ENCODE results near the gene PDPK1.
A peak's percentile ranks its signal among the peaks of the same experiment; 100 is the strongest.

The PDPK1 gene

DNA sequence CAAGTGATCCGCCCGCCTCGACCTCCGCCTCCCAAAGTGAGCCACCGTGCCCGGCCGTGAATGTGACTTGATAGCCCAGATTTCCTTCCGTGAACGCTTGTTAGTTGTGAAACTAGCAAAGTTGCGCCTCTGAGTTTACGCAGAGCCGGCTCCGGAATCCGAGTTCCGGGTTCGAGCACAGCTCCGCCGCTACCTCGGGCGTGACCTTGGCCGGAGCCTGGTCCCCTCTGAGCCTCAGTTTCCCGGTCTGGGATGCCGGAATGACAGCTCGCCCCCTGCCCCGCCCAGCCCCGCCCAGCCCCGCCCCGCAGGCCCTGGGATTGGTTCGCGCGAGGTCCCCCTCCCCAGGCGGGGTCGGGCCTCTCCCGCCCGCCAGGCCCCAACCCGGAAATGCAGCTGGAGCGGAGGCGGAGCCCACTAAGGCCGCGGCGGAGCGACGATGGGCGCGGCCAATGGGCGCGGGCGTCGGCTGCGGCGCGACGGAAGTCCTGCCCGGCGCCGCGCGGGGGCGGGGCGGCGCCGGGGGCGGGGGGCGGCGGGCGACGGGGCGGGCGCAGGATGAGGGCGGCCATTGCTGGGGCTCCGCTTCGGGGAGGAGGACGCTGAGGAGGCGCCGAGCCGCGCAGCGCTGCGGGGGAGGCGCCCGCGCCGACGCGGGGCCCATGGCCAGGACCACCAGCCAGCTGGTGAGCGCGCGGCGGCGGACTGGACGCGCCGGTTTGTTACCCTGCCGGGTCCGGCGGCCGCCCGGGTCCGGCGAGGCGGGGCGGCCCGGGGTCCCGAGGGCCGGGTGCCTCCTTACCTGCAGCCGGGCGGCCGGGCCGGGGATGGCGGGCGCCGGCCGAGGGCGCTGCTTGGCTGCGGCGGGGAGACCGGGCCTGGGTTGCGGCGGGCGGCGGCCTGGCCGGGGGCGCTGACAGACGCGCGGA lies at the start of gene PDPK1:
TSS of gene PDPK1 (plus strand) at position 571 of the 929 bp plus-strand sequence. CDS start at position 663, 92 bp downstream.
- DNase-seq, result peak; percentile 94 to 97

DNA sequence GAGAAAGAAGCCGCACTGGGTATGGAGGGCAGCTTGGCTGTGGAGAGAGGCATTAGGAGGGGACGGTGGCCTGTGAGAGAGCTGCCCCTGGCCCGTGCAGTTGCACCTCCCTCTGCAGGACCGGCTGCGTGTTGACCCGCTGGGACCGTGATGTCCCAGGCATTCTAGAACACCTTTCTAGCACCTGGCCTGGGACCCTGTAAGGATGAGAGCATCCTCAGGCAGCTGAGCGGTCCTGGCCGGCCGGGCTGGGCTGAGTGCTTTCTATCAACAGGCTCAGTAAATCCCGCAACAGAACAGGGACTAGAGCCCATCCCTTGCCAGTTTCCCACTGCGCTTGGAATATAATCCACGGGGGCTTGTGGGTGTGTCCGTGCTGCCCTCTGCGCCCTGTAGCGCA lies 48.2 kb upstream of the PDPK1 start:
- no peak for DNase-seq

DNA sequence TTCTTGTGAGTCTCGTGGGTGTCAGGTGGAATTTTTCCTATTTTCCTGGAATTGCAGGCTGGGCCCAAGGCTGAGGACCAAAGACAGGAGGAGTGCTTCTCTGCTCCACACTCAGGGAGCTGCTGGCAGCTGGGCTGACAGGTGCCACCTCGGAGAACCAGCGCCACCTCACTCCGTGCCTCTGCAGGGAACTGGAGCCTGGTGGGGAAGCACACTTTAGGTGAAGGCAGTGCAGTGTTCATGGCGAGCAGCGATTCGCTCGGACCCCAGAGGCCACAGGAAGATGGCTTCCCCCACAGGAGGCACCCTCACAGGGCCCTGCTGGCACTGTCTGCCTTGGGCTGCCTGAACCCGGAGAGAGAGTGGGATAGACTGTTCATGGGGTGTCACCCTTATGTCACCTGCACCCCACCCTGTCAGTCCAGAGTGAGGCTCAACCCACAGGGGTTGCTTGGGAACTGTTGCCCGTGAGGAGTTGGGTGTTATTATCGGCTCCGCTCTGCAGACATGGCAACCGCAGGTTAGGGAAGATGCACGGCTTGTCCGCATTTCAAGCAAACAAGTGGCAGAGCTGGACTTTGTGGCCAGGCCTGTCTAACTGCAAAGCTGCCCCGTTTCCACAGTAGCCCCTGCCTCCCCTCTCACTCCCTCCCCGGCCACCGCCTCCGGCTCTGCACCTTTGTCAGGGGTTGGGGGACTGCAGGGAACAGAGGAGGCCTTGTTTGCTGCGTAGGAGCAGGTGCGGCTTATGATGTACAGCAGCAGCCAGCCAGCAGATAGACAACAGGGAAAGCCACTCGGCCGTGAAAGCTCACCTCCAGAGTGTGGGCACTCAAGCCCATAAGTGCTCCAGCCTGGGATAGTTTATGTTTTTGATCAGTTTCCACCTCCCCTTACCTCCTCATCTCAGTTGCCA lies 47.4 kb upstream of the PDPK1 start:
- no peak for DNase-seq

DNA sequence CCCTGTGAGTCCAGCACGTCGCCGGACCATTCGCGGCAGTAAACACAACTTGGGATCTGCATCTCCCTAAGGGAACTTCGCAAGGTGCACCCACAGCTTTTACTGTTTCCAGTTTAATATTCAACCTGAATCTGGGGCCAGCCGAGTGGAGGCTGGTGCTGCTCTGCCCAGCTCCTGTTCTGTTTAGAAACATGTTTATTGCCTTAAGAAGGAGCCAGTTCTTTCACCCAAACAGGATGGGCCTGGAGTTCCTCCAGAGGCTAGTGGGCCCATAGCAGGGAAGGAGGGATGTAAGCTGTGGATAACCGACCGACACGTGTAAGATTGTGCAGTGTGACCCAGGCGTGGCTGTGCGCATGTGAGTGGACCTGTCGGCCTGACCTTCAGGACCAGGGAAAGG lies 45.5 kb upstream of the PDPK1 start:
- DNase-seq, result no peak

DNA sequence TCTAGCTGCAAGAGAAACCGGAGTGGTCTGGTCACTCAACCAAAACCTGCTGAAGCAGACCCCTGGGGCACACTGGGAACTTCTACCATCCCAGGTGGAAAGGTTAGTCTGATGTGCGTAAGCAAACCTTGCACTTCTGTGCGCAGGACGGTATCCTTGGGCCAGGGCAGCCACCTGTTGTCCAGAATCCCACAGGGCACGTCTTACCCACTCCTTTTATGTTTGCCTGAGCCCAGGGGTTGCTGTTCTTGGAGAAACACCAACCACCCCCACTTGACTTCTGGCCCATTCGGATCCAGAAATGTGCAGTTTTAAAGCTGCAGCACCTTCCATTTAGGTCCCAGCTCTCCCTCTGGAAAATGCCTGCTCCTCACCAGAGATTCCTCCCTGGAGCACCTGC lies 44.2 kb upstream of the PDPK1 start:
- no peak for DNase-seq

DNA sequence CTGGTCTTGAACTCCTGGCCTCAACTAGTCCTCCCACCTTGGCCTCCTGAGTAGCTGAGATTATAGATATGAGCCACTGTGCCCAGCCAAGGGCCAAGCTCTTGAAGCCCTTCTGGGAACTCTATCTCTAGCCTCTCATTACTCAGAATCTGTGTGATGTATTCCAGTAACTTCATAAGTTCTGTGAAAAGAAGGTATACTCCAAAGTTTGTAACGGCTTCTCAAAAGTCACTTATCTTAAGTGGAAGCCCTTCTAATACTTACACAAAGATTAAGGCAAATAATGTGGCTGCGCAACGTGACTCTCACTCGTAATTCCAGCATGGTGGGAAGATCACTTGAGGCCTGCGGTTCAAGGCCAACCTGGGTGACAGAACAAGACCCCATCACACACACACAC lies 43.2 kb upstream of the PDPK1 start:
- DNase-seq, result no peak

DNA sequence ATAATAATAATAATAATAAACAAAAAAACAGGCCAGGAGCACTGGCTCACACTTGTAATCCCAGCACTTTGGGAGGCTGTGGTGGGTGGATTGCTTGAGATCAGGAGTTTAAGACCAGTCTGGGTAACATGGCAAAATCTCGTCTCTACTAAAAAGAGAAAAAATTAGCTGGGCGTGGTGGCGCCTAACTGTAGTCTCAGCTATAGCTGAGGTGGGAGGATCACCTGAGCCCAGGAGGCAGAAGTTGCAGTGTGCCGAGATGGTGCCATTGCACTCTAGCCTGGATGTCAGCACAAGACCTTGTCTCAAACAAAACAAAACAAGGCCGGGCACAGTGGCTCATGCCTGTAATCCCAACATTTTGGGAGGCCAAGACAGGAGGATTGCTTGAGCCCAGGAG lies 42.8 kb upstream of the PDPK1 start:
- DNase-seq, result no peak

DNA sequence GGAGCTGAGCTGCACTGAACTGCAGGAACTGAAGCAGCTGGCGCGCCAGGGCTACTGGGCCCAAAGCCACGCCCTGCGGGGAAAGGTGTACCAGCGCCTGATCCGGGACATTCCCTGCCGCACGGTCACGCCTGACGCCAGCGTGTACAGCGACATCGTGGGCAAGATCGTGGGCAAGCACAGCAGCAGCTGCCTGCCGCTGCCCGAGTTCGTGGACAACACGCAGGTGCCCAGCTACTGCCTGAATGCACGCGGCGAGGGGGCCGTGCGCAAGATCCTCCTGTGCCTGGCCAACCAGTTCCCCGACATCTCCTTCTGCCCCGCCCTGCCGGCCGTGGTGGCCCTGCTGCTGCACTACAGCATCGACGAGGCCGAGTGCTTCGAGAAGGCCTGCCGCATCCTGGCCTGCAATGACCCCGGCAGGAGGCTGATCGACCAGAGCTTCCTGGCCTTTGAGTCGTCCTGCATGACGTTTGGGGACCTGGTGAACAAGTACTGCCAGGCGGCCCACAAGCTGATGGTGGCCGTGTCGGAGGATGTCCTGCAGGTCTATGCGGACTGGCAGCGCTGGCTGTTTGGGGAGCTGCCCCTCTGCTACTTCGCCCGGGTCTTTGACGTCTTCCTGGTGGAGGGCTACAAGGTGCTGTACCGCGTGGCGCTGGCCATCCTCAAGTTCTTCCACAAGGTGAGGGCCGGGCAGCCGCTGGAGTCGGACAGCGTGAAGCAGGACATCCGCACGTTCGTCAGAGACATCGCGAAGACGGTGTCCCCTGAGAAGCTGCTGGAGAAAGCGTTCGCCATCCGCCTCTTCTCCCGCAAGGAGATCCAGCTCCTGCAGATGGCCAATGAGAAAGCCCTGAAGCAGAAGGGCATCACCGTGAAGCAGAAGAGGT lies 41.4 kb upstream of the PDPK1 start:
- DNase-seq, result no peak

DNA sequence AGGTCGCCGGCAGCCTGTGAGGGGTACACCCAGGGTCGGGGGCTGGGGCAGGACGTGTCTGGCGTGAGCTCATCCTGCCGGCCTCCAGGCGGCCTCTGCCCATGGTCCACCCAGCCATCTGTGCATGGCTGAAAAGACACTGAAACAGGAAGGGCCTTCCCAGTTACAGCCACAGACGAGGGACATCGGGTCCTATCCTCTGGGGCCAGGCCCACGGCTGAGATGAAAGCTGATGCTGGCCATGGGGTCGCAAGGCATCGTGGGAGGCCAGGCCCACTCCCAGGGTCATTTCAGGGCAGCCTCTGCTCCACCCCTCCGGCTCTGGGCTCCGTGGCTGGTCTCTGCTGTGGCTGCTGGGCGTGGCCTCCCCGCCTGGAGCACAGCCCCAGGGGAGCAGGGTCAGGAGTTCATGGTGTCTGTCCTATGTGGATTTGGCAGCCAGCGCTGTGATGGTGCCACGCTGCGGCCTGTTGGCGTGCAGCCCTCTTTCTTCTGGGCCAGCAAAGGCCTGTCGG lies 40.6 kb upstream of the PDPK1 start:
- no peak for DNase-seq

DNA sequence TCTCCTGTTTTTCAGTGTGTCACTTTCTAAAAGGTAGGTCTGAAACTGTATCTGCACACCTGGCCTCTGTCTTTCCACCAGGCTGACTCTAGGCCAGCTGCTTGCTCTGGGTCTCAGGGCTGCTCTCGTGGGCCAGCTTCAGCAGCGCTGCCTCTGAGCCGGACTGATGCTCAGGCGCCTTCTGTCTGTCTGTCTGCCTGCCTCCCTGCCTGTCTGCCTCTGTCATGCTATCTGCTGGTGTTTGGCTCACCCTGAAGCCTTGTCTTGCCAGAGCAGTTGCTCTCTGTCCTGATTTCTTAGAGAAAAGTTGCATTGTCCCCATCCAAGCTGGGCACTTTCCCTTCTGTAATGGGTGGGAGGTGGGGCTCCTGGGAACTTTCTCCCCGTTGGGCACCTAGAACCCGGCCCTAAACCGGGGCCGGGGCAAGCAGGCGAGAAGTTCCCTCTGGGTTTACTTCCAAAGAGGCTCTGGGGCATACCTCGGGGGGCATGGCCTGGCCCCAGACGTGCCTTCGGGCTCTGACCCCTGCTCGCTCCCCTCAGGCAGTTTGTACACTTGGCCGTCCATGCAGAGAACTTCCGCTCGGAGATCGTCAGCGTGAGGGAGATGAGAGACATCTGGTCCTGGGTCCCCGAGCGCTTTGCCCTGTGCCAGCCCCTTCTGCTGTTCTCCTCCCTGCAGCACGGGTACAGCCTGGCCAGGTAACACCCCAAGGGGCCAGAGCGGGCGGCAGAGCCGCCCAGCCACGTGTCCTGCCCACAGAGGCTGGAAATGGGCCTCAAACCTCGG lies 39.9 kb upstream of the PDPK1 start:
- no peak for DNase-seq

DNA sequence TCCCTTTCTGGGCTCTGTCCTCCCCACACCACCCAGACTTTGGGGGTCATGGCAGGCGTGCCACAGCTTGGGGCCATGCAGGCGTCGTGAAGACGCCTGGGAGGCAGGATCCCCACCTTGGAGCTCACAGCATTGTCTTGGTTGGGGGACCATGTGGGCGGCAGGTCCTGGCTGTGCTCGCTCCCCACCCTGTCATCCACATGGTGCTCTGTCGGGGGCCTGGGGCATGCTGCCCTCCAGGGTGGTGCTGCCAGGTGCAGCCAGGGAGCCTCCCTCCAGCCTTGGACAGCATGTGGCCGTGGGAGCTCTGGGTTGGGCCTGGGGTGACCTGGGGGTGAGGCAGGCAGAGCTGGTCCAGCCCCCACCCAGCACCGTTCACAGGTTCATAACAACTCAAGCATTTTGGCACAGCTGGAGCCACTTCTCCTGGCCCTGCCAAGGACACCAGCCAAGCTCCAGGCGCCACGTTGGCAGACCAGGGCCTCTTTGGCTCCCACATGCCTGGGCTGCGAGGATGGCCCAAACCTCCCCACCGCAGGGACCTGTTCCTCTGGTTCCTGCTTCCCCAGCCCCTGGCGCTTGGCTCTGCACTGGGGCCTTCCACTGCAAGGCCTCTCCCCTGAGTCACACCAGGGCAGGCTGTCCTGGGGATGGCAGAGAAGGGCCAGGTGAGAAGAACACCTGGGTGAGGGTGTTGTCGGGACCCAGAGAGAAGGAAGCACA lies 39.1 kb upstream of the PDPK1 start:
- DNase-seq, result no peak

DNA sequence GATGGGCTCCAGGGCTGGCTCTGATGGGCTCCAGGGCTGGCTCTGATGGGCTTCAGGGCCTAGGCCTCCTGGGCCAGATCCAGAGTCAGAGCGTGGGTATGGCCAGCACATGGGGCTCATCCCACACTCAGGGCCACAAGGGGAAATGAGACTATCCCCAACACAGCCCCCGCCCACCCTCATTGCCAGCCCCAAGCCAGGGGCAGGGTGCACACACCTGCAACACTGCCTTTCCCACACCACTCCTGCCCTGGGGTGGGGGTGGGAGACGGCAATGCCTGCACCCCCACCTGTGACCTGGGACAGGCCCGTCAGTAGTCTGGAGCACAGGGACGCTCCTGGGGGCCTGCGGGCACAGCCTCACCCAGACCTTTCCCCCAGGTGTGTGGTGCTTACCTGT lies 38.4 kb upstream of the PDPK1 start:
- no peak for DNase-seq

DNA sequence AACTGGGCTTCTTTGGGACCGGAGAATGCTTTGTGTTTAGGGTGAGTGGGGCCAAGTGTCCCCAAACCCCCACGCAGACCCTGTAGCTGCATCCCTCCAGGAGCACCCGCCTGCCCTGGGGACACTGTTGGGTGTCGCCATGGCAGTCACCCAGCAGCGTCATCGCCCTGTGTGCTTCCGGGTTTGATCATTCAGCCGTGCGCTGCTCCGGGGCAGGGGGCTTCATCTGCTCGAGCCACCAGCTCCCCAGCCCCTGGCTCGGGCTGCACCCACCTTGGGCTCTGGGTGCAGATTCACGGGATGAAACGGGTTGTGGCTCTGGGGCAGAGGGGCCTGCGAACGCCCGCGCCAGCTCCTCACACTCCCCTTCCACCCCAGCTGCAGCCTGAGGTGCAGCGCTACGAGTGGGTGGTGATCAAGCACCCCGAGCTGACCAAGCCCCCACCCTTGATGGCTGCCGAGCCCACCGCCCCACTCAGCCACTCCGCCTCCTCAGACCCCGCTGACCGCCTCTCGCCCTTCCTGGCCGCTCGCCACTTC lies 37.9 kb upstream of the PDPK1 start:
- DNase-seq, result no peak

DNA sequence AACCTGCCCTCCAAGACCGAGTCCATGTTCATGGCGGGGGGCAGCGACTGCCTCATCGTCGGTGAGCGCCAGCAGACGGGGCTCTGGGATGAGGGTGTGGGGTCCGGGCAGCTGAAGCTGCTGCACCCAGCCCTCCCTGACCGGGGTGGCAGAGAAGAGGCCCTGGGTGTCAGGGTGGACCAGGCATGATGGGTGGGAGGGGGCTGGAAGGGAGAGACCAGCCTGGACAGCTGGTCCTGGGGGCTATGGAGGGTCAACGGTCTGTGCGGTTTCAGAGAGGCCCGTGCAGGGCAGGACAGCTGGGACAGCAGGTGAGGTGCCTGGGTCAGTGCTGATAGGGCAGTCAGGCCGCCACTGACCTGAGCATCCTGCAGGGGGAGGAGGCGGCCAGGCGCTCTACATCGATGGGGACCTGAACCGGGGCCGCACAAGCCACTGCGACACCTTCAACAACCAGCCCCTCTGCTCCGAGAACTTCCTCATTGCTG lies 37.3 kb upstream of the PDPK1 start:
- DNase-seq, result no peak

DNA sequence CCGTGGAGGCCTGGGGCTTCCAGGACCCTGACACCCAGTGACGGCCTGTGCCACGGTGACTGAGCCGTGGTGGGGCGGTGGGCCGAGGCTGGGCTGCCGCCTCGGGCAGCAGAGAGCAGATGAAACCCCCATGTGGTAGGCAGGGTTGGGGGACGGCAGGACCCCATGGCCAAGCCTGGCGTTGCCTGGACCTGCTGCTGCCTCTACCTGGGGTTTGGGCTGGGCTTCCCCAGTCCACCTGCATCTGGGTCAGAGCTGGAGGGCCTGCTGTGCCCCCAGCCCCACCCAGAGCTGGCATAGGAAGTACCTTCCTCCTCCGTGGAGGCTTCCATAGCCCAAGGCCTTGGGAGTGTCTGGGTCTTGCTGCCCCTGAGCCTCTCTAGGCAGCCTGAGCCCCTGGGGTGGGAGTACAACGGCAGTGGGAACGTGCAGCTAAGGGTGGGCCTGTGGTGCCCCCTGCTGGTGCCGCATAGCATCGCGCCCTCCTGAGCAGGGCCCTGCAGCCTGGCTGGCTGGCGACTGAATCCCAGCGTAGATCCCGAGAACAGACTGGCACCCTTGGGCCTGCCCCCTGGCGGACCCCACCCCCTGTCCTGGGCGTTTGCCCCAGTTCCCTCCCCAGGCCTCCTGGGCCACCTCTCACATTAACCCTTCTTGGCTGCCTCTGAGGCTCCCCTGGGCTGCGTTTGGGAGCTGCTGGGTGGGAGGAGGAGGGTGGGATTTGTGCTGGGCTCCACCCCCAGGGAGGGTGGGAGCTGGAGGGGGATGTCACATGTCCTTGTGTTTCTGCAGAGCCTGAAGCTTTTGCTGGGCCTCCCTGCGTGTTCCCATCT lies 36.7 kb upstream of the PDPK1 start:
- peak; percentile 86 to 91 for DNase-seq

DNA sequence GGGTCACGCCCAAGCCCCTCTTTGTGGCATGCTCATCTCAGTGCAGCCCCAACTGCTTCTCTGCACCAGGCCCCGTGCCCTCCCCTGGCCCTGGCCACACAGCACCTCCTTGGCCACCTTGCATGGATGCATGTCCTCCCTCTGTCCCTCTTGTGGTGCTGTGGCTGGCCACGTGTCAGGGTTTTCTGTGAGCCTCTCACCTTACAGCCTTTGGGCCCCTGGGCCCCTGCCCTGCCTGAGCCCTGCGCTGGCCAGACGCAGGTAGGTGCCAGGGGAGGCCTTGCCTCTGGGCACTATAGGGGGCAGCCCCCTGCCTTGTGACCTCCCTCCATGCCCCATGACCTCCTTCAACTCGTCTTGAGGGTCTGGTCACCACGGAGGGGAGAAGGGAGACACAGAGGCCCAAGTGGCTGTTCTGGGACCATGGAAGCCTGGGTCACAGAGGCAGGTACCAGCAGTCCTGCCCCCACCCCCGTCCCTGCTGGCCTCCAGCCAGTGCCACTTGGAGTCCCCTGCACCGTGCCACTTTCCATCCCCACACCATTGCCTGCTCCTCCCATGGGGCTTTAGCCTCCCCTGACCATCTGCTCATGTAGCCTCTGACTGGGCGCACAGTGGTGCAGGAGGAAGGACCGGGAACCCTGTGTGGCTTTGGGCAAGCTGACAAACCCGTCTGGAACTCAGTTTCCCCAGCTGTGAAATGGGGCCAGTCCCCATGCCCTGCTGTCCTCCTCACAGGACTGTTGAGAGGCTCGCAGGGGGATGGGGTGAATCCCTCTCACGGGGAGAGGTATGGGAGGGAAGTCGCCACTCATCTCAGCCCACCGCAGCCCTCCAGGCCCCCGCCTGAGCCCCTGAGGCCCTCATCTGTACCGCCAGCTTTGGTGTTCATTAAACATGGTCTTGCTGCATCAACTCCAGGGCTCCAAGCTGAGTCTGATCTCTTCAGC lies 35.6 kb upstream of the PDPK1 start:
- no peak for DNase-seq

DNA sequence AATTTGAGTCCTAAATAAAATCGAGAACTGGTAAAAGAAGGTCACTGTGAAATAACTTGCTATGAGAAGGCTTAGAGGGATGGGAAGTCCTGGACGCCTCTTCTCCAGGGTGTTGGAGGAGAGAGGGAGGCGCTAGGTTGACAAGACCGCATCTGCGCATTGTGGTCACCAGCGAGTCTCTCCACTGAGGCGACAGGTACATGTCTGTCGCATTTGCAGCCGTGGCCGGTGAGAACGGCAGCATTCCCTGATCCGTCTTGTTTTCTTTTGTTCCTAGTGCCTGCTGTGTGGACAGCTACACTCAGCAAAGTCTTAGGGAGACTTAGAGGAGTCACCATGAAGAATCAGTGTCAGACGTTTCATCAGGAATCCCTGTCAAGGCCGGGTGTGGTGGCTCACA lies 32.1 kb upstream of the PDPK1 start:
- DNase-seq, result no peak

DNA sequence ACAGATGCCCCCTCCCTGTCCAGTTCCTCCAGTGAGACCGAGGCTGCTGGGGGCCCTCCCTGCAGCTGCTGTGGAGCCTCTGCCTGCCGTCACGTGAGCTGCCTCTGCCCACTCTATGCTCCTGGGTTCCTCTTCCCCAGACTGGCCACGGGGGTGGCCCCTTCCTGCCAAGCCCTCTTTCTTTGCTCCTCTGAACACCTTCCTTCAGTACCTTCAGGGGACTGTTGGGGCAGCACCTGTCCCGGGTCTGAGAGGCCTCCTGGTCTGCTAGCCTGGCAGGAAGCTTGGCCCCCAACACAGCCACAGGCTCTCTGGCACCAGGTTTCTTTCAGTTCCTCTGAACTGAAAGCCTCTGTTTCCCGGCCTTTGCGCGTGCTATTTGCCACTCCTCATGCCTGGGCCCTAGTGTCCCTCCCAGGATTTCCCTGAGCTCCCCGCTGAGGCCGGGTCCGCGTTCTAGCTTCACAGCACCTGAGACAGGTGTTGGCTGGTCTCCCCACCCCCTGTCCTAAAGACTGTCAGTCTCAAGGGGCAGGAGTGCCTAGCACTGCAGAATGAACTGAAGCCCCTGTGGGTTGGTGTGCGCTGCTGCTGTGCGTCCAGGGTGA lies 30.7 kb upstream of the PDPK1 start:
- DNase-seq, result no peak
